HCT116 (cell line): ENCODE measurements around the gene NGRN. TPM values are rescaled to one million over a fixed set of nuclear protein-coding genes. Genes with fewer than 3 reads are reported as not detected.
"Not testable (repeated sequence)": the region's sequence is repeated elsewhere in the genome, so short reads cannot be mapped to it uniquely, and the experiment has no call there.

Experiments used
- ATAC-seq: fragments of 200-7000 bp; cut with Tn5 transposase; 2 replicates; pipeline ENCODE4 v1.9.1; 2020; ENCODE audit warnings: mild to moderate bottlenecking, moderate library complexity
- BruUV-seq: library from RNA; stranded (reverse); fragments of 400-500 nt; replicated peaks from 2 replicates; lab custom pipeline; 2021; lab: Mats Ljungman, UMichigan
- CTCF ChIA-PET: fragments of 300-600 bp; sonication (Branson Sonifier 250); formaldehyde crosslinking; loops from one replicate; lab custom pipeline; 2021; ENCODE audit warnings: antibody characterized with exemption; lab: Charles Lee
- POLR2A ChIA-PET: fragments of 300-600, 350-600 bp; sonication (Branson Sonifier 250); formaldehyde crosslinking; loops from one replicate; lab custom pipeline; 2021; ENCODE audit warnings: antibody characterized with exemption; lab: Charles Lee
- RAD21 ChIA-PET, 2 experiments: fragments of 300-600 bp; sonication (Branson Sonifier 250); formaldehyde crosslinking; loops; one replicate each; lab custom pipeline; 2023; ENCODE audit warnings: low total read pairs in 2 of 2; ENCODE audit not compliant: uncharacterized antibody in 2 of 2, unreplicated experiment in 2 of 2, low non-redundant PET in 1 of 2; lab: Charles Lee
- DNase-seq: peaks from one replicate; pipeline ENCODE4 v3.0.0-alpha.2; 2010; ENCODE audit warnings: low read depth, low spot score
- H2AFZ ChIP-seq: fragments of 200-600 bp; shearing (Covaris generic), sonication (generic); 2 replicates; pipeline ENCODE4 v1.6.1; 2017; ENCODE audit warnings: low read depth, mixed run types, mixed read lengths, antibody characterized with exemption, low read length; ENCODE audit not compliant: poor library complexity, severe bottlenecking
- H3K27ac ChIP-seq: 2 replicates; pipeline ENCODE4 v1.5.1; 2012; ENCODE audit warnings: low read depth, low read length
- H3K27me3 ChIP-seq: fragments of 200-600 bp; sonication (generic); 2 replicates; pipeline ENCODE4 v1.6.1; 2016; ENCODE audit warnings: mixed run types, low read length, mixed read lengths; ENCODE audit not compliant: insufficient read depth
- H3K36me3 ChIP-seq, 2 experiments: fragments of 200-500 bp in 1 of 2; fragments of 200-600 bp in 1 of 2; sonication (Bioruptor generic) in 1 of 2; sonication (generic) in 1 of 2; 2 replicates each; pipeline versions ENCODE4 v1.5.1 to v1.6.1; 2014 to 2016; ENCODE audit warnings: low read length in 2 of 2, inconsistent platforms in 1 of 2, mixed read lengths in 1 of 2, mixed run types in 1 of 2; ENCODE audit not compliant: insufficient read depth in 2 of 2, control insufficient read depth in 1 of 2
- H3K4me1 ChIP-seq, 2 experiments: fragments of 200-600 bp in 1 of 2; sonication (generic) in 1 of 2; 2 replicates each; pipeline versions ENCODE4 v1.5.1 to v1.6.1; 2012 to 2017; ENCODE audit warnings: low read length in 2 of 2, inconsistent platforms in 1 of 2, mild to moderate bottlenecking in 1 of 2, mixed read lengths in 1 of 2, mixed run types in 1 of 2, moderate library complexity in 1 of 2; ENCODE audit not compliant: insufficient read depth in 2 of 2, control insufficient read depth in 1 of 2
- H3K4me2 ChIP-seq: fragments of 200-600 bp; sonication (generic); 2 replicates; pipeline ENCODE4 v1.6.1; 2017; ENCODE audit warnings: mixed run types, low read length, mixed read lengths
- H3K4me3 ChIP-seq, 2 experiments: fragments of 200-600 bp in 1 of 2; sonication (generic) in 1 of 2; replicated peaks in 1 of 2; 2 replicates each; pipeline ENCODE4 v1.5.1; 2011 to 2016; ENCODE audit warnings: low read length in 2 of 2, control low read depth in 1 of 2, low read depth in 1 of 2, mild to moderate bottlenecking in 1 of 2, mixed read lengths in 1 of 2, mixed run types in 1 of 2
- H3K79me2 ChIP-seq: fragments of 200-600 bp; sonication (generic); 2 replicates; pipeline ENCODE4 v1.6.1; 2017; ENCODE audit warnings: mild to moderate bottlenecking, mixed run types, low read length, moderate library complexity, mixed read lengths; ENCODE audit not compliant: insufficient read depth
- H3K9ac ChIP-seq: fragments of 200-600 bp; sonication (generic); 2 replicates; pipeline ENCODE4 v1.6.1; 2016; ENCODE audit warnings: low read length, mixed read lengths
- H3K9me2 ChIP-seq: fragments of 200-600 bp; sonication (generic), shearing (Covaris generic); 2 replicates; pipeline ENCODE4 v1.6.1; 2017; ENCODE audit warnings: mixed run types, mild to moderate bottlenecking, moderate library complexity; ENCODE audit not compliant: insufficient read depth
- H3K9me3 ChIP-seq, 2 experiments: fragments of 200-500 bp in 1 of 2; fragments of 200-600 bp in 1 of 2; sonication (Bioruptor generic) in 1 of 2; sonication (generic) in 1 of 2; 2 replicates each; pipeline ENCODE4 v1.6.1; 2014 to 2017; ENCODE audit warnings: low read length in 2 of 2, mixed read lengths in 2 of 2, inconsistent platforms in 1 of 2, low read depth in 1 of 2, mild to moderate bottlenecking in 1 of 2, mixed run types in 1 of 2, moderate library complexity in 1 of 2; ENCODE audit not compliant: control insufficient read depth in 1 of 2, insufficient read depth in 1 of 2
- H4K20me1 ChIP-seq: fragments of 200-600 bp; sonication (generic), shearing (Covaris generic); 2 replicates; pipeline ENCODE4 v1.6.1; 2017; ENCODE audit warnings: mixed run types, mild to moderate bottlenecking, moderate library complexity; ENCODE audit not compliant: insufficient read depth
- CTCF ChIP-seq, 3 experiments: fragments of 200-600 bp in 1 of 3; sonication (generic) in 1 of 3; IDR thresholded peaks in 2 of 3; conservative IDR thresholded peaks in 1 of 3; 2 replicates each; pipeline ENCODE4 v1.5.1; 2012 to 2017; ENCODE audit warnings: low read depth in 2 of 3, low read length in 2 of 3, antibody characterized with exemption in 1 of 3, borderline replicate concordance in 1 of 3, control low read depth in 1 of 3, mild to moderate bottlenecking in 1 of 3, mixed read lengths in 1 of 3, mixed run types in 1 of 3, moderate library complexity in 1 of 3; ENCODE audit not compliant: insufficient read depth in 1 of 3
- ELF1 ChIP-seq: IDR thresholded peaks from 2 replicates; pipeline ENCODE4 v1.6.1; 2012; ENCODE audit warnings: low read depth, borderline replicate concordance
- EZH2phosphoT487 ChIP-seq: fragments of 200-600 bp; IDR thresholded peaks from 2 replicates; pipeline ENCODE4 v1.6.1; 2018; ENCODE audit warnings: antibody characterized with exemption, borderline replicate concordance
- POLR2AphosphoS5 ChIP-seq: IDR thresholded peaks from 2 replicates; pipeline ENCODE4 v1.6.1; 2011; ENCODE audit warnings: mild to moderate bottlenecking, low read depth, low read length, moderate library complexity
- RAD21 ChIP-seq: IDR thresholded peaks from 2 replicates; pipeline ENCODE4 v1.6.1; 2012; ENCODE audit warnings: low read depth, mild to moderate bottlenecking
- intact Hi-C: fragments of 100-400 bp; cut with micrococcal nuclease; formaldehyde crosslinking; loops from 2 replicates; pipeline ENCODE4 v1.10.0; 2022
- total RNA-seq: library from RNA; stranded (reverse); gene quantifications from one replicate; pipeline ENCODE4 v1.2.1, GENCODE V29; 2021; ENCODE audit not compliant: unreplicated experiment

NGRN gene
- total RNA-seq, 1 experiment from 2014 or later, result 72.7 TPM

- H3K27me3 ChIP-seq, BruUV-seq, H3K9me2 ChIP-seq, H3K9ac ChIP-seq, H4K20me1 ChIP-seq, H3K27ac ChIP-seq, H3K4me3 ChIP-seq, H3K4me1 ChIP-seq, DNase-seq, H3K36me3 ChIP-seq, intact Hi-C loops, ATAC-seq, H2AFZ ChIP-seq, H3K79me2 ChIP-seq, H3K9me3 ChIP-seq, H3K4me2 ChIP-seq: not testable (repeated sequence)
- ChIA-PET RAD21 (interaction anchor here in 1 of 2 experiments (0.6 kb wide), 1 partner anchor 203 kb away, joined by 4 read pairs; no protein-coding TSS in a partner anchor), POLR2A (interaction anchor here (1.4 kb wide), 1 partner anchor 11 kb away, joined by 5 read pairs; no protein-coding TSS in a partner anchor), CTCF (interaction anchor here (1.2 to 1.6 kb wide), 4 partner anchors 12 to 137 kb away, joined by 3 to 5 read pairs (median 3); no protein-coding TSS in a partner anchor)
These were observed 15.3 kb downstream of the NGRN start for GRCh38 chr15:90280743-90281142.

GRCh38 chr15:90281637-90282036 is 16.2 kb downstream of the NGRN start:
- BruUV-seq, H3K27me3 ChIP-seq, CTCF ChIA-PET, DNase-seq, ATAC-seq, H3K9ac ChIP-seq, H3K36me3 ChIP-seq, intact Hi-C loops, RAD21 ChIA-PET, POLR2A ChIA-PET, H3K9me3 ChIP-seq, H3K27ac ChIP-seq, H3K9me2 ChIP-seq, H3K4me1 ChIP-seq, H3K4me3 ChIP-seq, H4K20me1 ChIP-seq, H3K79me2 ChIP-seq, H2AFZ ChIP-seq, H3K4me2 ChIP-seq: not testable (repeated sequence)
- TF ChIP-seq RAD21, result peak; percentile 25; the same call in 1 of the 2 replicates

- ChIA-PET CTCF (interaction anchor here (0.8 to 2.5 kb wide), 4 partner anchors 10 to 145 kb away, joined by 3 to 8 read pairs (median 3); partner anchors contain the start of gene SEMA4B), RAD21 (no interaction called here), POLR2A (no interaction called here)
- H4K20me1 ChIP-seq, result no peaks in the 10 kb centered on the region
- intact Hi-C loops, result no loop called here
- no peaks in the 10 kb centered on the region for H3K9me2 ChIP-seq
- no peak overlapping the region for H3K9ac ChIP-seq
- no peaks in the 10 kb centered on the region for H3K36me3 ChIP-seq
- ATAC-seq (peak; percentile 74), DNase-seq (no peak)
- no peak overlapping the region for H3K27ac ChIP-seq
- no peaks in the 10 kb centered on the region for H3K9me3 ChIP-seq
- H3K4me3 ChIP-seq, result no peak overlapping the region
- no peaks in the 10 kb centered on the region for H3K79me2 ChIP-seq
- TF ChIP-seq CTCF (IDR thresholded peaks at IDR 0.05 in 2 of 3, conservative IDR thresholded peaks at IDR 0.05 in 1 of 3; ENCODE audit: borderline replicate concordance in 1 of 3, insufficient read depth in 1 of 3, low read depth in 2 of 3, low read length in 2 of 3) (peak; percentile 49 to 86 (median 54); a peak in 5 of 6 replicates), EZH2phosphoT487 (no peak), ELF1 (no peak), RAD21 (peak; percentile 90), POLR2AphosphoS5 (no peak)
- H3K4me2 ChIP-seq, result no peak overlapping the region
- H3K4me1 ChIP-seq, result peaks cover 4 to 6% of the 10 kb centered on the region in 2 experiments; a peak in 3 of 4 replicates
- no peak overlapping the region for H2AFZ ChIP-seq
- H3K27me3 ChIP-seq, result no peaks in the 10 kb centered on the region
- no TSS peak for BruUV-seq
These were observed 21.2 kb downstream of the NGRN start for GRCh38 chr15:90286678-90287077.
